ENCODE data around the gene ZNF473.

ZNF473 gene

GRCh38 chr19:50025794-50026549 is at the start of gene ZNF473:
ZNF473 (plus strand) TSS chr19:50026005; CDS start chr19:50031083, 5,078 bp downstream.
- DNase-seq = peak; percentile 98

- no peak for DNase-seq
These were observed 49.3 kb upstream of the ZNF473 start for GRCh38 chr19:49976496-49976895.

GRCh38 chr19:49977076-49977475 is 48.7 kb upstream of the ZNF473 start:
- no peak for DNase-seq

GRCh38 chr19:49977881-49978280 is 47.9 kb upstream of the ZNF473 start:
- no peak for DNase-seq

- no peak for DNase-seq
These were observed 47.5 kb upstream of the ZNF473 start for GRCh38 chr19:49978324-49978723.

- DNase-seq = peak; percentile 66
These were observed 43.9 kb upstream of the ZNF473 start for GRCh38 chr19:49981603-49982593.

GRCh38 chr19:49983645-49984229 is 42.1 kb upstream of the ZNF473 start:
- DNase-seq = peak; percentile 81

- DNase-seq = no peak
These were observed 41.3 kb upstream of the ZNF473 start for GRCh38 chr19:49984491-49984890.

GRCh38 chr19:49985871-49986270 is 39.9 kb upstream of the ZNF473 start:
- DNase-seq = peak; percentile 21

- DNase-seq = no peak
These were observed 39.5 kb upstream of the ZNF473 start for GRCh38 chr19:49986354-49986753.

GRCh38 chr19:49987159-49987698 is 38.6 kb upstream of the ZNF473 start:
- peak; percentile 98 for DNase-seq

GRCh38 chr19:49988007-49988406 is 37.8 kb upstream of the ZNF473 start:
- DNase-seq = no peak

GRCh38 chr19:49988433-49988832 is 37.4 kb upstream of the ZNF473 start:
- no peak for DNase-seq

GRCh38 chr19:49997709-49998108 is 28.1 kb upstream of the ZNF473 start:
- peak; percentile 73 for DNase-seq

GRCh38 chr19:49999371-50000010 is 26.3 kb upstream of the ZNF473 start:
- no peak for DNase-seq

GRCh38 chr19:50000038-50000840 is 25.6 kb upstream of the ZNF473 start:
- no peak for DNase-seq

- no peak for DNase-seq
These were observed 24.8 kb upstream of the ZNF473 start for GRCh38 chr19:50000841-50001557.

GRCh38 chr19:50001775-50002174 is 24.0 kb upstream of the ZNF473 start:
- no peak for DNase-seq

GRCh38 chr19:50002386-50002960 is 23.3 kb upstream of the ZNF473 start:
- no peak for DNase-seq

- no peak for DNase-seq
These were observed 22.5 kb upstream of the ZNF473 start for GRCh38 chr19:50003254-50003788.
